LNCaP clone FGC (cell line): ENCODE results near the gene C17orf113.
"Not testable (repeated sequence)": the region's sequence is repeated elsewhere in the genome, so short reads cannot be mapped to it uniquely, and the experiment has no call there.

Experiments used
- DNase-seq: peaks from one replicate; pipeline ENCODE4 v3.0.0-alpha.2; 2011; ENCODE audit warnings: low read depth
- H3K4me3 ChIP-seq: 2 replicates; pipeline ENCODE4 v1.5.1; 2011; ENCODE audit warnings: mild to moderate bottlenecking, low read depth, low read length, control low read depth
- CTCF ChIP-seq: IDR thresholded peaks from 2 replicates; pipeline ENCODE4 v1.5.1; 2012; ENCODE audit warnings: mild to moderate bottlenecking; ENCODE audit not compliant: control insufficient read depth, insufficient read depth; ENCODE audit errors: extremely low read depth

Gene C17orf113

DNA sequence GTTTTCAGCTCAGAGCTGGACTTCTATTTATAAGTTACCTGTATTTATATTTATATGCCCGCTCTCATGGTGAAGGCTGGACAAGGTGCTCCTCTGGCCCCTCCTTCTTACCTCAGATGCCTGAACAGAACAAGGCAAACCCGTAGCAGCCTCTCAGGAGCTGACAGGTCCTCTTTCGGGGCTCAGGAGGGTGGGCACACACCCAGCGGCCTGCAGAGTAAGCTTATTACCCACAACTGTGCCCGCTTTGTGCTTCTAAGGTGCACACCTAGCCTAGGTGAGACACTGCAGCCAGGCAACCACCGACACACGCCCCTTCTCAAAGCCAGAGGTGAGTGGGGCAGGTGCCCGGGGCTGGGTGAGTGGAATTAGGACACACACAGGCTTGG, 25.2 kb downstream of the C17orf113 start:
- DNase-seq = no peak
- TF ChIP-seq CTCF = no peak
- no peak overlapping the region for H3K4me3 ChIP-seq

- DNase-seq = no peak
- no peak for TF ChIP-seq CTCF
These were observed 26.7 kb downstream of the C17orf113 start for GRCh38 chr17:42023524-42024349.

DNA sequence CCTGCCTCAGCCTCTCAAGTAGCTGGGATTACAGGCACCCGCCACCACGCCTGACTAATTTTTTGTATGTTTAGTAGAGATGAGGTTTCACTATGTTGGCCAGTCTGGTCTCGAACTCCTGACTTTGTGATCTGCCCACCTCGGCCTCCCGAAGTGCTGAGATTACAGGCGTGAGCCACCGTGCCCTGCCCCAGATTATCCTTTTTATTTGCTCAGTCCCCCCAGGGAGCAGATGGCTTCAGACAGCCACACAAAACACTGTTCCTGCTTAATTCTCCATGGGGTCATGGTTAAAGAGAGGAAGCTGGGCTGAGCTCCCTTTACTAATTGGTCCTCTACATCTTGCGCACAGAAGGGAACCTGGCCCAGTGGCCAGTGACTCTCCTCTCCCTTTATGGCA, 29.6 kb downstream of the C17orf113 start:
- not testable (repeated sequence) for DNase-seq
- H3K4me3 ChIP-seq = peak overlapping the region; percentile 100

More at GRCh38 chr17:42023524-42024349, 26.7 kb downstream of the C17orf113 start:
- no peak overlapping the region for H3K4me3 ChIP-seq

GRCh38 chr17:42019509-42020404, 30.6 kb downstream of the C17orf113 start, which contains the start of gene NKIRAS2:
Gene NKIRAS2, plus strand, starts transcription at chr17:42020090. Its CDS starts 1,488 bp downstream, at chr17:42021578.
- peak within 1 kb of the TSS; percentile 100 for H3K4me3 ChIP-seq
- TF ChIP-seq CTCF = peak; percentile 89

GRCh38 chr17:42018988-42019387, 31.4 kb downstream of the C17orf113 start:
- no peak for TF ChIP-seq CTCF
- no peak overlapping the region for H3K4me3 ChIP-seq
- DNase-seq = no peak

More at GRCh38 chr17:42019509-42020404, 30.6 kb downstream of the C17orf113 start, which contains the start of gene NKIRAS2:
- DNase-seq = peak; percentile 59

GRCh38 chr17:42018339-42018738, 32.1 kb downstream of the C17orf113 start:
- no peak for TF ChIP-seq CTCF

GRCh38 chr17:42017866-42018200, 32.6 kb downstream of the C17orf113 start:
- no peak for DNase-seq
- TF ChIP-seq CTCF = no peak
- H3K4me3 ChIP-seq = peak overlapping the region; percentile 97

More at GRCh38 chr17:42018339-42018738, 32.1 kb downstream of the C17orf113 start:
- H3K4me3 ChIP-seq = peak overlapping the region; percentile 97
- no peak for DNase-seq
